MCF 10A (cell line): Measurements from ENCODE around the gene PALLD. TPM values are rescaled to one million over a fixed set of nuclear protein-coding genes. Genes with fewer than 3 reads are reported as not detected.

Source experiments
- BruUV-seq: library from RNA; stranded (reverse); fragments of 400-500 nt; replicated peaks from 2 replicates; lab custom pipeline; 2021; lab: Mats Ljungman, UMichigan
- CTCF ChIA-PET: fragments of 300-600 bp; sonication (Branson Sonifier 250); formaldehyde crosslinking; extraction: SDS; loops from one replicate; lab custom pipeline; 2021; ENCODE audit warnings: antibody characterized with exemption, inconsistent platforms; lab: Yijun Ruan, JAX
- POLR2A ChIA-PET: fragments of 300-600, 350-650 bp; sonication (Branson Sonifier 250); formaldehyde crosslinking; extraction: SDS; loops from one replicate; lab custom pipeline; 2020; ENCODE audit warnings: antibody characterized with exemption, inconsistent platforms; lab: Yijun Ruan, JAX
- DNase-seq: peaks from one replicate; pipeline ENCODE4 v3.0.0-alpha.2; 2018; ENCODE audit not compliant: unreplicated experiment
- H3K27ac Mint-ChIP-seq: one replicate; pipeline ENCODE4 v1.8.0; 2022; ENCODE audit warnings: mild to moderate bottlenecking, low read depth, mixed read lengths; ENCODE audit not compliant: unreplicated experiment
- H3K27me3 Mint-ChIP-seq: one replicate; pipeline ENCODE4 v1.8.0; 2022; ENCODE audit warnings: mixed read lengths; ENCODE audit not compliant: insufficient read depth, unreplicated experiment
- H3K36me3 Mint-ChIP-seq: one replicate; pipeline ENCODE4 v1.8.0; 2022; ENCODE audit warnings: mild to moderate bottlenecking, moderate library complexity, mixed read lengths; ENCODE audit not compliant: insufficient read depth, unreplicated experiment
- H3K4me1 Mint-ChIP-seq: one replicate; pipeline ENCODE4 v1.8.0; 2022; ENCODE audit warnings: mixed read lengths; ENCODE audit not compliant: insufficient read depth, unreplicated experiment
- H3K4me3 Mint-ChIP-seq: one replicate; pipeline ENCODE4 v1.8.0; 2022; ENCODE audit warnings: mild to moderate bottlenecking, moderate library complexity, mixed read lengths; ENCODE audit not compliant: unreplicated experiment
- H3K9me3 Mint-ChIP-seq: one replicate; pipeline ENCODE4 v1.8.0; 2022; ENCODE audit warnings: mixed read lengths; ENCODE audit not compliant: unreplicated experiment
- CTCF ChIP-seq: fragments of 200-600 bp; IDR thresholded peaks from one replicate; pipeline ENCODE4 v1.8.0; 2022; ENCODE audit warnings: antibody characterized with exemption, mild to moderate bottlenecking; ENCODE audit not compliant: unreplicated experiment
- intact Hi-C: fragments of 100-400 bp; cut with micrococcal nuclease; formaldehyde crosslinking; loops from 2 replicates; pipeline ENCODE4 v1.14.1; 2022
- total RNA-seq: library from RNA; stranded (reverse); gene quantifications from 2 replicates; pipeline ENCODE4 v1.2.3, GENCODE V29; 2022

PALLD gene
- total RNA-seq, 1 experiment from 2014 or later = 191 TPM

- POLR2A ChIA-PET = interaction anchor here (0.6 to 2.9 kb wide), 15 partner anchors 8 to 374 kb away, joined by 3 to 49 read pairs (median 4); no protein-coding TSS in a partner anchor
- H3K27ac Mint-ChIP-seq = peak overlapping the region; percentile 46
- peak; percentile 91 for DNase-seq
- no peaks in the 10 kb centered on the region for H3K27me3 Mint-ChIP-seq
- TF ChIP-seq CTCF = no peak
- H3K9me3 Mint-ChIP-seq = no peaks in the 10 kb centered on the region
- CTCF ChIA-PET = interaction anchor here (0.6 to 1.5 kb wide), 10 partner anchors 13 to 409 kb away, joined by 3 to 12 read pairs (median 3); partner anchors contain the start of gene CBR4
- peaks cover 39% of the 10 kb centered on the region for H3K4me1 Mint-ChIP-seq
- intact Hi-C loops = no loop called here
- BruUV-seq = no TSS peak
- H3K4me3 Mint-ChIP-seq = no peak overlapping the region
- no peaks in the 10 kb centered on the region for H3K36me3 Mint-ChIP-seq
Measured at GRCh38 chr4:168600796-168601583, 104.1 kb downstream of the PALLD start.

- peaks cover 42% of the 10 kb centered on the region for H3K4me1 Mint-ChIP-seq
- TF ChIP-seq CTCF = no peak
- H3K36me3 Mint-ChIP-seq = no peaks in the 10 kb centered on the region
- no peak overlapping the region for H3K27ac Mint-ChIP-seq
- CTCF ChIA-PET = interaction anchor here (0.9 to 1.5 kb wide), 6 partner anchors 14 to 408 kb away, joined by 3 to 12 read pairs (median 4); partner anchors contain the start of gene CBR4
- POLR2A ChIA-PET = interaction anchor here (0.6 to 2.9 kb wide), 8 partner anchors 9 to 281 kb away, joined by 3 to 49 read pairs (median 4); no protein-coding TSS in a partner anchor
- H3K27me3 Mint-ChIP-seq = no peaks in the 10 kb centered on the region
- H3K4me3 Mint-ChIP-seq = no peak overlapping the region
- intact Hi-C loops = no loop called here
- BruUV-seq = no TSS peak
- peak; percentile 32 for DNase-seq
- no peaks in the 10 kb centered on the region for H3K9me3 Mint-ChIP-seq
Measured at GRCh38 chr4:168601899-168602298, 105.0 kb downstream of the PALLD start.

- Mint-ChIP-seq H3K36me3 (no peaks in the 10 kb centered on the region), H3K4me1 (peaks cover 45% of the 10 kb centered on the region), H3K9me3 (no peaks in the 10 kb centered on the region), H3K27me3 (no peaks in the 10 kb centered on the region), H3K27ac (peak overlapping the region; percentile 4), H3K4me3 (no peak overlapping the region)
- intact Hi-C loops = no loop called here
- CTCF ChIA-PET = interaction anchor here (0.5 to 2.1 kb wide), 9 partner anchors 18 to 1454 kb away, joined by 3 to 6 read pairs (median 4); no protein-coding TSS in a partner anchor
- POLR2A ChIA-PET = interaction anchor here (0.7 to 3.3 kb wide), 14 partner anchors 9 to 311 kb away, joined by 3 to 36 read pairs (median 4); no protein-coding TSS in a partner anchor
- BruUV-seq = no TSS peak
- DNase-seq = peak; percentile 94
- no peak for TF ChIP-seq CTCF
Measured at GRCh38 chr4:168604496-168605373, 107.9 kb downstream of the PALLD start.
